ENCODE measurements around the gene PPFIBP2. TPM values are rescaled to one million over a fixed set of nuclear protein-coding genes. Genes with fewer than 3 reads are reported as not detected.

PPFIBP2 gene
- total RNA-seq, 1 donor from 2014 or later, result 10.1 TPM

DNA sequence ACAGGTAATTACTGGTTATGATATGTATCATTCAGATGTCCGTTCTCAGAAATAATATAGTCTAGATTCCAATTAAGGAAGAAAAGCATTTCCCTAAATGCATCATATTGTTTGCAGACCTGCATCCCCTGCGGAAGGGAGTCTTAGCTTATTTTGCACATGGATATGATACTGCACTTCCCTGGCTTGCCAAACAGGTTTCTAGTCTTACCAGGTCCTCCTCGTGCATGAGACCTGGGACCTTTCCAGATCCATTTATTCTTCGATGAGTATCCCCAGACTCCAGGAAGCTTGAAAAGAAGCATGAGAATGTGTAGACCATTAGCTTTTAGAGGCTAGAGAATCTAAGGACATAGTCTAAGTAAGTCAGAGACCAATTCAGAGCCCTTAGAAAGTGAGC lies 128.9 kb downstream of the PPFIBP2 start:
- no peaks in the 10 kb centered on the region for H3K9me3 Mint-ChIP-seq
- no peak overlapping the region for H3K4me3 Mint-ChIP-seq
- no peak for DNase-seq (ENCODE audit: low read depth, low spot score)
- H3K27ac Mint-ChIP-seq (ENCODE audit: unreplicated experiment), result no peak overlapping the region
- H3K36me3 Mint-ChIP-seq (ENCODE audit: low read depth), result peaks cover 5% of the 10 kb centered on the region
- TF ChIP-seq, protein P1, sequence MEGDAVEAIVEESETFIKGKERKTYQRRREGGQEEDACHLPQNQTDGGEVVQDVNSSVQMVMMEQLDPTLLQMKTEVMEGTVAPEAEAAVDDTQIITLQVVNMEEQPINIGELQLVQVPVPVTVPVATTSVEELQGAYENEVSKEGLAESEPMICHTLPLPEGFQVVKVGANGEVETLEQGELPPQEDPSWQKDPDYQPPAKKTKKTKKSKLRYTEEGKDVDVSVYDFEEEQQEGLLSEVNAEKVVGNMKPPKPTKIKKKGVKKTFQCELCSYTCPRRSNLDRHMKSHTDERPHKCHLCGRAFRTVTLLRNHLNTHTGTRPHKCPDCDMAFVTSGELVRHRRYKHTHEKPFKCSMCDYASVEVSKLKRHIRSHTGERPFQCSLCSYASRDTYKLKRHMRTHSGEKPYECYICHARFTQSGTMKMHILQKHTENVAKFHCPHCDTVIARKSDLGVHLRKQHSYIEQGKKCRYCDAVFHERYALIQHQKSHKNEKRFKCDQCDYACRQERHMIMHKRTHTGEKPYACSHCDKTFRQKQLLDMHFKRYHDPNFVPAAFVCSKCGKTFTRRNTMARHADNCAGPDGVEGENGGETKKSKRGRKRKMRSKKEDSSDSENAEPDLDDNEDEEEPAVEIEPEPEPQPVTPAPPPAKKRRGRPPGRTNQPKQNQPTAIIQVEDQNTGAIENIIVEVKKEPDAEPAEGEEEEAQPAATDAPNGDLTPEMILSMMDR (conservative IDR thresholded peaks at IDR 0.05), result no peak
- H3K27me3 Mint-ChIP-seq (ENCODE audit: low read depth), result no peaks in the 10 kb centered on the region
- peaks cover 34% of the 10 kb centered on the region for H3K4me1 Mint-ChIP-seq

DNA sequence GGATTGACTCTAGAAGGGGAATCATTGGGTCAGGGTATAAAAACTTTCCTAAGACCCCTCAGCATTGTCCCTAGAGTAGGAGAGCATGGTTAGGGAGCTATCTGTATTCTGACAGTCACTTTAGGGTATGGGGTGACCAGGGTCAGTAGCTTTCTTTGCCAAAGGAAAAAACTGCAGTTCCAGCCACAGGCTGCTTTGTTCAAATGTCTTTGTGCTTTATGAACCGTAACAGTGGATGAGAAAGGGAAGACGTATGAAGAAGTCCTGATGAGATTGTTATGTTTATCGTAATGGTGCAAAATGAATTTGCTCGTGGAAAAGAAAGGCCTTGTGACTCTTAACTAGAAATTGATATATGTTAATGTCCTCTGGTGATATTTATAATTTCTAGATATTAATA lies 129.5 kb downstream of the PPFIBP2 start:
- Mint-ChIP-seq H3K4me1 (peaks cover 34% of the 10 kb centered on the region), H3K9me3 (no peaks in the 10 kb centered on the region), H3K27me3 (ENCODE audit: low read depth) (no peaks in the 10 kb centered on the region), H3K36me3 (ENCODE audit: low read depth) (peaks cover 5% of the 10 kb centered on the region), H3K27ac (ENCODE audit: unreplicated experiment) (no peak overlapping the region), H3K4me3 (no peak overlapping the region)
- TF ChIP-seq, protein P1 (conservative IDR thresholded peaks at IDR 0.05), result no peak
- DNase-seq (ENCODE audit: low read depth, low spot score), result no peak

DNA sequence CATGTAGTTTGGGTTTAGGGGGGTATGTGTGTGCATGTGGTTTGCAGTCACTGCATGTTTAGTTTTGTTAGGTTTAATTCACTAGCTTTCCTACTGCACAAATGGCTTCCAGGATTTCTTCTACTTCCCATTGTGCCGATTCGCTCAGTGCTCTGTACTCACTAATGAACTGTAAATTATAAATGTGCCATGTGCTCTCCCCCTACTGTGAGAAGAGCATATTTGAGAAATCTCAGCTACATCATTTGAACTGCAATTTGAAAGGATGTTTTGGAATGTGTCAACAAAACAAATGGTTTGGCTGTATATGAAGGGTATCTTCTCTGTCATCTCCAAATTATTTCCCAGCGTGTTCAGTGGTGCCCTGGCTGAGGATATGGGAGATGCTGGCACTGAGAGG lies 131.4 kb downstream of the PPFIBP2 start:
- Mint-ChIP-seq H3K9me3 (no peaks in the 10 kb centered on the region), H3K27me3 (ENCODE audit: low read depth) (no peaks in the 10 kb centered on the region), H3K4me3 (no peak overlapping the region), H3K27ac (ENCODE audit: unreplicated experiment) (no peak overlapping the region), H3K36me3 (ENCODE audit: low read depth) (peaks cover 9% of the 10 kb centered on the region), H3K4me1 (peaks cover 34% of the 10 kb centered on the region)
- TF ChIP-seq, protein P1 (conservative IDR thresholded peaks at IDR 0.05), result no peak
- no peak for DNase-seq (ENCODE audit: low read depth, low spot score)

DNA sequence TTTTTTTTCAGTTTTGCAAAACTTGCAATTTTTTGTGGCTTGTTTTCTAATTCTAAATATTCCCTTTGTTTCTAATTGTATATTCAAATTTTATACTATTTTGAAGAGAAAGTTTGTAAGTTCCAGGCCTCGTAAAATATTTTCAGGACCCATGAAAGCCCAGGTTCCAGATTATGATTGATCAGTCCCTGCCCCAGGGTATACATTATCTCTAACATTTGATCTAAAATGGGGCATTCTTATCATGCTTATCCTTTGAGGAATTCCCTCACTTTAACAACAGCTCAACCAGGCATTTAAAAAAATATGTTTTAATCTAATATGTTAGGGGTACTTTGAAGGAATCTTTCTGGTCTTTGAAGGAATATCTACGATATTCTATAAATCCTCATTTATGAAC lies 133.1 kb downstream of the PPFIBP2 start:
- Mint-ChIP-seq H3K27me3 (ENCODE audit: low read depth) (no peaks in the 10 kb centered on the region), H3K9me3 (no peaks in the 10 kb centered on the region), H3K27ac (ENCODE audit: unreplicated experiment) (no peak overlapping the region), H3K4me3 (no peak overlapping the region), H3K36me3 (ENCODE audit: low read depth) (peaks cover 9% of the 10 kb centered on the region), H3K4me1 (peaks cover 29% of the 10 kb centered on the region)
- no peak for DNase-seq (ENCODE audit: low read depth, low spot score)
- TF ChIP-seq, protein P1 (conservative IDR thresholded peaks at IDR 0.05), result no peak

DNA sequence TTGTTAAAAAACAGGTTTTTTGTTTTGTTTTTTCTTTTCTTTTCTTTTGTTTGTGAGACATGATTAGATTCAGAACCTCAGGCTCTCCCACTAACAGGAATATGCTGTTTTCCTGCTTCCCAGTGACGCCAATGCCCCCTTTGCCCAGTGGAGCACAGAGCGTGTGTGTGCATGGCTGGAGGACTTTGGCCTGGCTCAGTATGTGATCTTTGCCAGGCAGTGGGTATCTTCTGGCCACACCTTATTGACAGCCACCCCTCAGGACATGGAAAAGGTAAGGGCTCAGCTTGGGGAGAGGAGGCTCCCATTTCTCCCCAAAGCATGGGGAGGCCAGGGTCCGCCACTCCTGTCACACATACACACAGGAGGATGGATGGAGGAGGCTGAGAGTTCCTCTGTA lies 134.5 kb downstream of the PPFIBP2 start:
- Mint-ChIP-seq H3K27ac (ENCODE audit: unreplicated experiment) (peak overlapping the region; percentile 78), H3K9me3 (no peaks in the 10 kb centered on the region), H3K4me1 (peaks cover 19% of the 10 kb centered on the region), H3K4me3 (no peak overlapping the region), H3K36me3 (ENCODE audit: low read depth) (peaks cover 6% of the 10 kb centered on the region), H3K27me3 (ENCODE audit: low read depth) (no peaks in the 10 kb centered on the region)
- TF ChIP-seq, protein P1 (conservative IDR thresholded peaks at IDR 0.05), result no peak
- DNase-seq (ENCODE audit: low read depth, low spot score), result no peak

DNA sequence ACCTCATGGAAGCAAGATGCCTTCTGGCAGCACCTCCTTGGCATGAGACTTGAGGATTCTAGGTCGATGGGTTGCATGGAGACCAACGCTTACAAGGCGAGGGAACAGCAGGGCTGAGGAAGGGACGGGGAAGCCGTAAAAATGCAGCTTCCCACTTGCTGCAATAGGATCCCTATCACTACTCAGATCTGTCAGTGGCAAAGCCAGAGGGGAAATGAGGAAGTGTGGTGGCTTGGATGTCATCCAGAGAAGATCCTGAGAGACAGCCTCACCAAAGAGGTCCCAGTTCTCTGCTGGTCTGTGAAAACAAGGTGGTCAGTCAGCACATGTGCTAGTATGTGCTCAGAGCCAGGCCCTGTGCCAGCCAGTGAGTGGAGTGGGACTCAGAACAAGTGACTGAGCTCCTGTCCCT lies 137.3 kb downstream of the PPFIBP2 start:
- no peak for DNase-seq (ENCODE audit: low read depth, low spot score)
- TF ChIP-seq, protein P1 (conservative IDR thresholded peaks at IDR 0.05), result no peak
- peak overlapping the region; percentile 27 for H3K27ac Mint-ChIP-seq (ENCODE audit: unreplicated experiment)

More for the DNA sequence above, 137.3 kb downstream of the PPFIBP2 start:
- Mint-ChIP-seq H3K9me3 (no peaks in the 10 kb centered on the region), H3K36me3 (ENCODE audit: low read depth) (peaks cover 4% of the 10 kb centered on the region), H3K4me3 (no peak overlapping the region), H3K4me1 (peaks cover 8% of the 10 kb centered on the region), H3K27me3 (ENCODE audit: low read depth) (no peaks in the 10 kb centered on the region)
